Activated CD8-positive, alpha-beta memory T cell treated with anti-CD3 and anti-CD28 coated beads, Interleukin-2, amount 50 U/mL, for 24 hours (primary cell): ENCODE measurements around the gene NID1.
"Not testable (repeated sequence)": the region's sequence is repeated elsewhere in the genome, so short reads cannot be mapped to it uniquely, and the experiment has no call there.

Experiments used
- DNase-seq: peaks from one replicate; pipeline ENCODE4 v3.0.0-alpha.2; 2020; ENCODE audit errors: extremely low read depth

NID1 gene

DNA sequence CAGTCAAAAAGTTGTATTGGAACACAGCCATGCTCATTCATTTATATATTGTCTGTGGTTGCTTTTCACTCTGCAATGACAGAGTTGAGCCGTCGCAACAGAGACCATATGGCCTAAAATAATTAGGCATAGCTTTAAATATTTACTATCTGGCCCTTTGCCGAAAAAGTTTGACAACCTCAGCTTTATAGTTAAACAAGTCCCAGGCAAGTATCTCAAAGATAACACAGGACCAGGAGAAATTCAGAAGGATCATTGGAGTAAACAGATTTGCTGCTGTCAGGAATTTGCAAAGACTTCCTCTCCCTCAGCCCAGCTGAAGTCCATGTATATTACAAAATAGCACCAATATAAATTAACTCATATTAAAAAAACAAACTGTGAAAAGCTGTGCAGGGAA is 34.4 kb downstream of the NID1 start:
- DNase-seq = no peak

GRCh38 chr1:236029428-236029940 is 35.4 kb downstream of the NID1 start:
- no peak for DNase-seq

- no peak for DNase-seq
Measured at GRCh38 chr1:236027104-236027503, 37.8 kb downstream of the NID1 start.

DNA sequence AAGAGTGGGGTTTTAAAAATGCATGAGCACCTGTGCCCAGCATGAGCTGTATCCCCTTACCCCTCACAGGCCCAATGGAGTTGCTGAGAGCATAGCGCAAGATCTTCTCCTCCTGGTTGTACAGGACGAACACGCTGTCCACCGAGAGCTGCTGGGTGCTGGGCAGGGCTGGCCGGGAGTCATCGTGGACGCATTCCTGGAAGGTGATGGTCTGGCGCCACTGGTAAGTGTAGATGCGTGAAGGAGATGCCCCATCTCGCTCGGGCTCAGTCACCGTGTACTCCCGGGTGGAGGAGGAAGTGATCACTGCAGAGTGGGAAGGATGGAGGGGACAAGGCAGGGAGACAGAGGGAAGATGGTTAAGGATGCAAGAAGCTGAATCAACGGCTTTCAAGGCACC is 39.1 kb downstream of the NID1 start:
- DNase-seq = no peak

- no peak for DNase-seq
Measured at GRCh38 chr1:236024641-236025040, 40.2 kb downstream of the NID1 start.

GRCh38 chr1:236023926-236024565 is 40.8 kb downstream of the NID1 start:
- no peak for DNase-seq

DNA sequence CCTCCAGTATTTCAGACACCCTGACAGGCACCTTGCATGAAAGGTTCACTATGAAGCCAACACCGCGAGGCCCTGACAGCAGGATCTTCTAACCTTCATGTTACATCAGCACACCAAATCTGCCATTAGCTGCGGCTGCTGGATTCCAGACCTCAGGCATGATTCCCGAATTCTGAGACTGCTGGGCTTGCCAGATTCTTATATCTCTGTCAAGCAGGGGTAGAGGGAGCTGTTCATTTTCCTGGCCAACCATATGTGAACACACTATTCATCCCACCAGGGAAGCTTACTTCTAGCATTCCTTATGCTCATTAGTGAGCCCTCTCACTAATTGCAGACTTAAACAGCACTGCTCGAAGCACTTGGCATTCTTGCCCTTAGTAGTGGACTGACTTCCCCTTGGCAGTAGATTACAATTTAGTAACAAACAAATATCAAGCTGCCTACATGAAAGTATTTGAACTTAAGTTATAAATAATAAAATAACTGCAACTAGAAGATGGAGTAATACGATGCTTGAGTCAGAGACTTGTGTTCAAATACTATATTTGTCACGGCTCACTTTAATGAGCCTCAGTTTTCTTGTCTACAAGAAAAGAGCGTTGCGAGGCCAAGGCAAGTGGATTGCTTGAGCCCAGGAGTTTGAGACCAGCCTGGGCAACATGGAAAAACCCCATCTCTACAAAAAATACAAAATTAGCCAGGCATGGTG is 43.3 kb downstream of the NID1 start:
- no peak for DNase-seq

- no peak for DNase-seq
Measured at GRCh38 chr1:236020359-236021219, 44.3 kb downstream of the NID1 start.

DNA sequence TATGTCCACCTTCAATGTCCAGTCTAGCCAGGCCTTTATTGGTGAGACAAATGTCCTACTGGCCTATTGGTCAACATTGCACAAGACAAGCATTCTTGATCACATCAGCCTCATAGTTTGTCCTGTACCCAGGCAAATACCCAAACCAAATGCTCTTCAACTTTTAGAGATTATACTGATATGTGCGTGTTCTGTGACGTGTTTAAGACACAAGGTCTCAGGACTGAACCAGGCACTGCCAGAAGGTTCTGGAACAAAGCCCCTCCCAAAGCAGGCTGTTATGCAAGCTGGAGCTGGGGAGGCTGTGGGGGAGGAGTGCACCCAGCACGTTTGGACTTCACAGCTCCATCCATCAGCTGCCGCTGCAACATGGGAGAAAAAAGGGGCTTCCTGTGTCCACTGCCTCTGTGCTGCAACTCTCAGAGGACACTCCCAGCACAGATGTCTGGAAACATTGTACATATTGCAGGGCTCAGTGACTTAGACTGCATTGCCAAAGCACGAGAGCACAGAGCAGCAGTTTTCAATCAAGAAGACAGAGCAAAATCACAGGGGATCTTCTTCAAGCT is 45.9 kb downstream of the NID1 start:
- DNase-seq = no peak

- no peak for DNase-seq
Measured at GRCh38 chr1:236016782-236017400, 48.0 kb downstream of the NID1 start.

DNA sequence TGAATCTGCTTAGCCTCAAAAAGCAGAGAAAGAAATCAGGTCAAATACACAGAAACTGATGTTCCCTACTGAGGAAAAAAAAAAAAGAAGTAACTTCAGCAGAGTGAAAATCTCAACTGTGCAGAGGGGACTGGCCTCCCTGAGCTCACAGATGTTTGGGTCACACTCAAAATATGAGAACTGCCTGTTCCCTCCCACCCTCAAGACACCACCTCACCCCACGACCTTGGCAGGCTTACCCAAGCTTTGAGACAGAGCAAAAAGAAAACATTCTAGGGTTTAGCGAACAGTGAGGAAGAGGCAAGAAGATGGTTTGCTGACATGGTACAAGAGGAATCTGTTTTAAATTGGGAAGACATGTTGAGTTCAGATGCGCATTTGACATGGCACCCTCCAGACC is 48.8 kb downstream of the NID1 start:
- DNase-seq = no peak

- no peak for DNase-seq
Measured at GRCh38 chr1:236015539-236015938, 49.4 kb downstream of the NID1 start.

GRCh38 chr1:236013330-236013729 is 51.6 kb downstream of the NID1 start:
- DNase-seq = no peak

DNA sequence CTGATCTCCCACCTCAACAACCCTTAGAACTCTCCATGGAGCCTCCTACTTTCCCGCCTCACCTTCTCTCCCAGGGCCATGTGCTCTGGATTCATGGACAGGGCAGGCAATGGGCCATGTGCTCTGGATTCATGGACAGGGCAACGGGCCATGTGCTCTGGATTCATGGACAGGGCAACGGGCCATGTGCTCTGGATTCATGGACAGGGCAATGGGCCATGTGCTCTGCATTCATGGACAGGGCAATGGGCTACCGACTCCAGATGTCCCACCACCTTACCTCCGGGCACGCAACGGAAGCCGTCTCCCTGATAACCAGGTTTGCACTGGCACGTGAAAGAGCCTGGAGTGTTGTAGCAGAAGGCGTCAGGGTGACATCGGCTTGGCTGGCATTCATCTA is 53.2 kb downstream of the NID1 start:
- DNase-seq = no peak

DNA sequence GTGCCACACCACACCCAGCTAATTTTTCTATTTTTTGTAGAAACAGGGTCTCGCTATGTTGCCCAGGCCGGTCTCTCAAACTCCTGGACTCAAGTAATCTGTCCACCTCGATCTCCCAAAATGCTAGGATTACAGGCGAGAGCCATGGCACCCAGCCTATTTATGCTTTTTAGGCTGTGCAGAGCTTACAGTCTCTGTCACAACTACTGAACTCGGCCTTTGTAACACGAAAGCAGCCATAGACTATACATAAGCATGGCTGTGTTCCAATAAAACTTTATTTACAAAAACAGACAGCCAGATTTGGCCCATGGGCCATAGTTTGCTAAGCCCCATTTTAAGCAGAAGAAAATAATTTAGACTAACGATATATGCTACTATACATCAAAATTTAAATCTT is 54.4 kb downstream of the NID1 start:
- DNase-seq = no peak

DNA sequence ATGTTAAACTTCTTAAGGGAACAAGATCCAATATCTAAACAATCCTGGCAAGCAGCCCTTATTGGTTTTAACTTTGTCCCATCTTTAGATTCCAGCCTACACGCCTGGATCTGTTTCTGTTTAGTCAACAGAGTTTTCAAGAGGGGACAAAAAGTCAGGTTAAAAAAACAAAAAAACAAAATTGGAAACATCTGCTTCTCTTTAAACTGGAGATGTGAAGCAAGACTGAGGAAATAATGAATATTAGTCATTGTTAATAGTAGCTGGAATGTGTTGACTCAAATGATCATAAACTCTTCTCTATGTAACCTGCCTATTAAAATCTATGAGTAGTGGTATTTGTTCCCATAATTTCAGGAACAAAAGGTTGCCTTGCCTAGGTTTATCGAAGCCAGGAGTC is 55.0 kb downstream of the NID1 start:
- no peak for DNase-seq

DNA sequence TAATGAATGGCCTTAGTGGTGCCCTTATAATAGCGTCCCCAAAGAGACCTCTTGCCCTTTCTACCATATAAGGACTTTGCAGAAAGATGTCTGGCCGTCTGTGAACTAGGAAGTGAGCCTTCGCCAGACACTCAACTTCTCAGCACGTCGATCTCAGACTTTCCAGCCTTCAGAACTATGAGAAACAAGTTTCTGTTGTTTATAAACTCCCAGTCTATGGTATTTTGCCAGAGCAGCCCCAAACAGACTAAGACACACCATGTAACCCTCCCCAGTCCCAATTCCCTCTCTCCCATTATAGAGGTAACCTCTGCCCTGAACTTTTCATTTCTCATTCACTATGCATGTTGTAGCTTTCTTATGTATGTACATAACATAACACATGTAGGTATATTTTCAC is 55.7 kb downstream of the NID1 start:
- DNase-seq = no peak

GRCh38 chr1:236007781-236008180 is 57.1 kb downstream of the NID1 start:
- no peak for DNase-seq

DNA sequence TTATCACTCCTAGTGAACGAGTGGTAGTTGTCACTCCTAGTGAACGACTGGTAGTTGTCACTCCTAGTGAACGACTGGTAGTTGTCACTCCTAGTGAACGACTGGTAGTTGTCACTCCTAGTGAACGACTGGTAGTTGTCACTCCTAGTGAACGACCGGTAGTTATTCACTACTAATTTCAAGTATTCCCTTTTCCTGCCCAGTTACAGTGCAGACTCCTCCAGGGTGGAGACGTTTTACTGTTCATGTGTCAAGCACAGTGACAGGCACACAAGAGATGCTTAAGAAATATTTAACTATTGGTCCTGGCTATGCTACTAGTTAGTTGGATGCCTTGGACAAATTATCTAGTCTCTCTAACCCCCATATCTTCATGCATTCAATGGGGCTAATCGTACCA is 61.8 kb downstream of the NID1 start:
- not testable (repeated sequence) for DNase-seq

DNA sequence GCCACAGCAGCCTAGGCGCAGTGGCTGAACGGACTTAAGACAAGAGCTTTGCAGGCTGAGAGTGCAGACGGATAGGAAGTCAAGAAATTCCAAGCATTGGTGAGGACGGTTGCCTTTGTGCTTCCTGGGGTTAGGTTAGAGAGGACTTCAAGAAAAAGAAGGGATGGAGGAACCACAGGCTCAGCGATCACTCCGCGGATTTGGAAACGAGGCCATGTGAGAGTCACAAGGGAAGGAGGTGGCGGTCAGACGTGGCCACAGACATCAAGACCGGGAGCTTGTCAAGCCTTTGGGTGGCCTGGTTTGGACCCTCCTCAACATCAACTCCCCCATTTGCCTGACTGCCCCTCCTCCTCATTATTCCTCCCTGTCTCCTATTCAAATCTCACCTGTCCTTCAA is 62.3 kb downstream of the NID1 start:
- DNase-seq = no peak

GRCh38 chr1:236002025-236002390 is 62.9 kb downstream of the NID1 start:
- DNase-seq = no peak

- no peak for DNase-seq
Measured at GRCh38 chr1:236000781-236001180, 64.1 kb downstream of the NID1 start.
